ENCODE results near the gene AQP12B.
A peak's percentile ranks its signal among the peaks of the same experiment; 100 is the strongest.
"Not testable (repeated sequence)": the region's sequence is repeated elsewhere in the genome, so short reads cannot be mapped to it uniquely, and the experiment has no call there.

AQP12B gene

GRCh38 chr2:240682431-240683224 is at the start of gene AQP12B:
AQP12B (minus strand) TSS chr2:240682885; CDS start chr2:240682837, 48 bp downstream.
- in situ Hi-C loops (cut with MboI; ENCODE audit: low pct_unique_long_range_greater_than_20kb, low sequenced_read_pairs); DNase-seq: not testable (repeated sequence)

GRCh38 chr2:240732184-240732583 is 49.5 kb upstream of the AQP12B start:
- no peak for DNase-seq
- in situ Hi-C loops (cut with MboI; ENCODE audit: low pct_unique_long_range_greater_than_20kb, low sequenced_read_pairs), result no loop called here

- in situ Hi-C loops (cut with MboI; ENCODE audit: low pct_unique_long_range_greater_than_20kb, low sequenced_read_pairs), result no loop called here
- DNase-seq, result no peak
These were observed 48.5 kb upstream of the AQP12B start for GRCh38 chr2:240731178-240731545.

GRCh38 chr2:240730501-240731177 is 48.0 kb upstream of the AQP12B start:
- in situ Hi-C loops (cut with MboI; ENCODE audit: low pct_unique_long_range_greater_than_20kb, low sequenced_read_pairs), result no loop called here
- DNase-seq, result no peak

- no peak for DNase-seq
- in situ Hi-C loops (cut with MboI; ENCODE audit: low pct_unique_long_range_greater_than_20kb, low sequenced_read_pairs), result no loop called here
These were observed 46.1 kb upstream of the AQP12B start for GRCh38 chr2:240728827-240729226.

- in situ Hi-C loops (cut with MboI; ENCODE audit: low pct_unique_long_range_greater_than_20kb, low sequenced_read_pairs), result no loop called here
- DNase-seq, result no peak
These were observed 45.7 kb upstream of the AQP12B start for GRCh38 chr2:240728361-240728760.

- in situ Hi-C loops (cut with MboI; ENCODE audit: low pct_unique_long_range_greater_than_20kb, low sequenced_read_pairs), result no loop called here
- DNase-seq, result no peak
These were observed 45.2 kb upstream of the AQP12B start for GRCh38 chr2:240727913-240728312.

GRCh38 chr2:240727439-240727838 is 44.8 kb upstream of the AQP12B start:
- no peak for DNase-seq
- in situ Hi-C loops (cut with MboI; ENCODE audit: low pct_unique_long_range_greater_than_20kb, low sequenced_read_pairs), result no loop called here

GRCh38 chr2:240726876-240727275 is 44.2 kb upstream of the AQP12B start:
- in situ Hi-C loops (cut with MboI; ENCODE audit: low pct_unique_long_range_greater_than_20kb, low sequenced_read_pairs), result no loop called here
- no peak for DNase-seq

GRCh38 chr2:240725671-240726070 is 43.0 kb upstream of the AQP12B start:
- peak; percentile 5 for DNase-seq
- in situ Hi-C loops (cut with MboI; ENCODE audit: low pct_unique_long_range_greater_than_20kb, low sequenced_read_pairs), result no loop called here

GRCh38 chr2:240725266-240725665 is 42.6 kb upstream of the AQP12B start:
- in situ Hi-C loops (cut with MboI; ENCODE audit: low pct_unique_long_range_greater_than_20kb, low sequenced_read_pairs), result no loop called here

GRCh38 chr2:240724431-240724830 is 41.7 kb upstream of the AQP12B start:
- in situ Hi-C loops (cut with MboI; ENCODE audit: low pct_unique_long_range_greater_than_20kb, low sequenced_read_pairs), result no loop called here
- DNase-seq, result no peak

More at GRCh38 chr2:240725266-240725665, 42.6 kb upstream of the AQP12B start:
- no peak for DNase-seq

GRCh38 chr2:240723851-240724250 is 41.2 kb upstream of the AQP12B start:
- in situ Hi-C loops (cut with MboI; ENCODE audit: low pct_unique_long_range_greater_than_20kb, low sequenced_read_pairs), result no loop called here
- DNase-seq, result no peak

GRCh38 chr2:240722796-240723735 is 40.4 kb upstream of the AQP12B start:
- no peak for DNase-seq
- in situ Hi-C loops (cut with MboI; ENCODE audit: low pct_unique_long_range_greater_than_20kb, low sequenced_read_pairs), result no loop called here

- in situ Hi-C loops (cut with MboI; ENCODE audit: low pct_unique_long_range_greater_than_20kb, low sequenced_read_pairs), result no loop called here
These were observed 39.7 kb upstream of the AQP12B start for GRCh38 chr2:240722376-240722775.

GRCh38 chr2:240721596-240722180 is 39.0 kb upstream of the AQP12B start:
- in situ Hi-C loops (cut with MboI; ENCODE audit: low pct_unique_long_range_greater_than_20kb, low sequenced_read_pairs), result no loop called here
- no peak for DNase-seq

More at GRCh38 chr2:240722376-240722775, 39.7 kb upstream of the AQP12B start:
- DNase-seq, result no peak

- in situ Hi-C loops (cut with MboI; ENCODE audit: low pct_unique_long_range_greater_than_20kb, low sequenced_read_pairs), result no loop called here
- no peak for DNase-seq
These were observed 38.3 kb upstream of the AQP12B start for GRCh38 chr2:240720686-240721595.
